ENCODE data around the gene ATRNL1.
A peak's percentile ranks its signal among the peaks of the same experiment; 100 is the strongest.
"Not testable (repeated sequence)": the region's sequence is repeated elsewhere in the genome, so short reads cannot be mapped to it uniquely, and the experiment has no call there.

Gene ATRNL1

DNA sequence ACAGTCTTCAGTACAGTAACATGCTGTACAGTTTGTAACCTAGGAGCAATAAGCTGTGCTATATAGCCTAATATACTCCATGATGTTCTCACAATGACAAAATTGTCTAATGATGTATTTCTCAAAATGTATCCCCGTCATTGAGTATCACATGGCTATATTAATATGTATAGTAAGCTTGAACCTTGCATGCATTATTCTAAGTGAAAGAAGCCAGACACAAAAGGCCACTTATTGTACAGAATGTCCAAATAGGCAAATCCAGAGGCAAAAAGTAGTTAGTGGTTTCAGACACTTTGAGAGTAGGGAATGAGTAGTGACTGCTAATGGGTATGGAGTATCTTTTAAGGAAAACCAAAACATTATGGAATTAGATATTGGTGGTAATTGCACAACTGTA is 545.1 kb downstream of the ATRNL1 start:
- DNase-seq = no peak

GRCh38 chr10:115649217-115649616 is 556.1 kb downstream of the ATRNL1 start:
- peak in 1 of 2 experiments; percentile 22 for DNase-seq

GRCh38 chr10:115653473-115653872 is 560.3 kb downstream of the ATRNL1 start:
- no peak for DNase-seq

DNA sequence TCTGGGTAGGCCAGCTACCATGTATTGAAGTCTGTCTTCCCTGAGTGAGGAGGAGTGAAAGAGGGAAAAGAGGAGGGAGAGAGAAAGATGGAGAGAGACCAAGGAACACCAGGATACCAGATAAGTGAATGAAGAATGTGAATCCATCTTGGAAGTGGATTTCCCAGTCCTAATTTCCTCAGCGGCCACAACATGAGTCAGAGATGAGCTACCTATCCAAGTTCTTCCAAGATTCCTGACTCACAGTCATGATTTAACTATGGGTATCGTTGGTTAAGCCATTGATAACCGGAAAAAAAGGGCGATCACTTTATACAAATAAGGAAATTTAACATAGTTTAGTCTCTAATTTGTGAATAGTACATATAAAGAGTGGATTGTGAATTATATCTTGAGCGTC is 561.8 kb downstream of the ATRNL1 start:
- DNase-seq = no peak

DNA sequence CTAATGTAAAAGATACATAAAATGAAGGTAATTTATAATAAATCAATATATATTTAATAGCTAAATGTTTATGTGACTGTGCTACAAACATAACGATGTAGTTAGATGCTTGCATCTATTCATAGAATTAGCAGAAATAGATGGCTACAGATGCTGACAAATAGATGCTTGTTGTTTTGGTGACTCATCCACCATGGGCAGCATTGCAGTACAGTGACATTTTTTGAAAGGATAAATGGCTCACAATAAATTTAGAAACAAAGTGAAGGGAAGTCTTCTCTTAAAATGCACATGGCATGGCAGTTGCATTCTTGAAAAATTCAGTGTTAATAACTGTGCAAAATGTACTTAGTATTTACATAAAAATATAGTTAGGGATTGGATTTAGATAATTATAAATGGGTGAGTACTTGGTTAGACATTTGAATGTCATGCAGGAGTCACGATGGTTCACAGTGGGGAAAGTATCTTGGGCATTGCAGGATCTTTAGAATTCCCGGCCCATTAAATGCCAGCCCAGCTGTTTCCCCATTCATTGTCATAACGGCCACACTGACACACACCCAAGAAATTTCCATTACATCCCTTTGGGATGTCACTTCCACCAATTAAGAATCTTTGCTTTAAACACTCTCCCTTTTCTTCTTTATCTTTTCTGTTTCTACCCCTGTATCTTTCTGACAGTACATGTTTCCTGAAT is 564.1 kb downstream of the ATRNL1 start:
- no peak for DNase-seq

DNA sequence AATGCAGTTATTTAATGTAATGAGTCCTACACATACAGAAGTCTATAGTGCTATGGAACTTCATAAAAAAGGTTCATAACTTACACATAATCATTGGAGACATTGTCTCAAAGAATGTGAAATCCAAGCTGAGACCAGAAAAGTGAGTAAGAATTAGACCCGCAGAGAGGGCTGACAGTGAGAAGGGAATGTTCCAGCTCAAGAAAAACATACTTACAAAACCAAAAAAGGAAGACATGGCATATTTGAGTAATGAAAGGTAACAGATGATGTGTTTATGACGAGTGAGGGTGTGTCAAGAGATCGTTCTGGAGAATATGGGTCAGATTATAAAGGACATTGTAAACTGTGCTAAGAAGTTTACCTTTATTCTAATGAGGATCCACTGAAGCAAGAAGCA is 566.5 kb downstream of the ATRNL1 start:
- no peak for DNase-seq

DNA sequence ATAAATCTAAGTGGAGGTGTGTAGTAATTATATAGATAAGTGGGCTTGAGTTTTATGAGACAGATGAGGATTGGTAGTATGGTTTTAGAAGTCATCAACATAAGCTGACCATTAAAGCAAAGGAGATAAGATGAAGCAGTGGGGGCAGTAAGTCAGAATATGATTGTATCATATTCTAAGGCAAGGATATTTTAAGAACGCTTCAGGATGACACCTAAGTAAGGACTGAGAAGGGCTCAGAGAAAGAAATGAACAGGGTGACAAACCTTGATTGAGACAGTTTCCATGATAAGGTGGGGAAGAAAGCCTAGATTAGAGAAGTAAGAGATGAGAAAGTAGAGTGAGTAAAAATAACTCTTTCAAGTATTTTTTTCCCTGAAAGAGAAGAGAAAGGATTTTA is 567.2 kb downstream of the ATRNL1 start:
- no peak for DNase-seq

DNA sequence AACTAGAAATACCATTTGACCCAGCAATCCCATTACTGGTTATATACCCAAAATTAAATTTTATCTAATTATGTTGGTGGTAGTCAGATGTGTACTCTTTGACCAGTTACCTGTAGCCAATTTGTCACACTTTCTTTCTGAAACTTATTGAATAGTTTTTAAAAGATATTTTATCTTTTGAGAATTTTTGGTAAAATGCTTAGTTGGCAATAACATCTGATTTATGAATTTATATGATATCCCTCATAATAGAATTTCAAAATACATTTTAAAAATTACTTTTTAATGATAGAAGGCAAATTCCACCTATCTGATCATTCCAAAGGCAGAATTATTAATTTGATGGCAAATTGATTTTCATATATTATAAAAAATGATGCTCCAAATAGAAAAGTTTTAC is 569.3 kb downstream of the ATRNL1 start:
- DNase-seq = no peak

DNA sequence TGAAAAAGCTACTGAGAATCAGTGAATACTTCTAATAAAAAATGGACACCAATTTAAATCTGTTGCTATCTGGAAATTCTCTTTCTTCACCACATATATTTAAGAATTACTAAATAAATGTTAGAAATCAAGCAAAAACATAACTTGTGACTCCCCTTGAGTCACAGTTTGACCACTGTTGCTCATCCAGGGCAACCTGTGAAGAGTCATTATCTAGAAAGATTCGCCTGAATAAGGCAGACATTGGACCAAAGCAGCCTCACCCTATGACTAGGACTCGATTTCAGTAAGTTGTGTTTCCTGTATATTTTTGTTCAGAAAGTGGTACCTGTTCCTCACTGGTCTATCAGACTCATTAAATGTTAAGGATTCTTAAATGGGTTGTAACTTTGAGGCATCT is 572.4 kb downstream of the ATRNL1 start:
- DNase-seq = no peak

DNA sequence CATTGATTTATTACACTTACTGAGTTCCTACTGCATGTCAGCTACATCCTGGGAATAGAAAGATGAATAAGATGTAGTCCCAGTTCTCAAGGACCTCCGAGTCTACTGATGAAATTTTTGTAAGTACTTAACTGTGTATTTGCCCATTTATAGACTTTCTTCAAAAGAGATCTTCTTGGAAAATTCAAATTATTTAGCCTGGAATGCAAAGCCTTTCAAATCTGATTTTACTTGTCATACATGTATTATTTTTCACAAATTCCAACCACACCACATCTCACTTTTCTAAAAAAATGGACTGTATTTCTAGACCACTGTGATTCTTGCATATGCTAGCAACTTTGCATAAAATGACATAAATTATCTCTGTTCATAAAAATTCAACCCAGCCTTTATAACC is 581.3 kb downstream of the ATRNL1 start:
- DNase-seq = no peak

- peak; percentile 2 to 23 for DNase-seq
These were observed 603.6 kb downstream of the ATRNL1 start for GRCh38 chr10:115696747-115697146.

DNA sequence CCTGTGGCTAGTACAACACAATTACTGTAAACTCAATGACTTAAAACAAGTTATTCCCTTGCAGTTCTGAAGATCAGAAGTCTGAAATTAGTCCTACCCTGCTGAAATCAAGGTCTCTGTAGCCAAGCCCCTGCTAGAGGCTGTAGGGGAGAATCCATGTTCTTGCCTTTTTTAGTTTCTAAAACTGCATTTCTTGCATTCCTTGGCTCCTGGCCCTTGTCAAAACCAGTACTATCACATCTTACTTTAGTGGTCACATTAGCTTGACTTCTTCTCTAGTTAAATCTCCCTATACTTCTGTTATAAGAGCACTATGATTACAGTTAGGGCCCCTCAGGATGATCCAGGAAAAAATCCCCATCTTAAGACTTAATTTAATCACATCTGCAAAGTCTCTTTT is 612.9 kb downstream of the ATRNL1 start:
- no peak for DNase-seq

DNA sequence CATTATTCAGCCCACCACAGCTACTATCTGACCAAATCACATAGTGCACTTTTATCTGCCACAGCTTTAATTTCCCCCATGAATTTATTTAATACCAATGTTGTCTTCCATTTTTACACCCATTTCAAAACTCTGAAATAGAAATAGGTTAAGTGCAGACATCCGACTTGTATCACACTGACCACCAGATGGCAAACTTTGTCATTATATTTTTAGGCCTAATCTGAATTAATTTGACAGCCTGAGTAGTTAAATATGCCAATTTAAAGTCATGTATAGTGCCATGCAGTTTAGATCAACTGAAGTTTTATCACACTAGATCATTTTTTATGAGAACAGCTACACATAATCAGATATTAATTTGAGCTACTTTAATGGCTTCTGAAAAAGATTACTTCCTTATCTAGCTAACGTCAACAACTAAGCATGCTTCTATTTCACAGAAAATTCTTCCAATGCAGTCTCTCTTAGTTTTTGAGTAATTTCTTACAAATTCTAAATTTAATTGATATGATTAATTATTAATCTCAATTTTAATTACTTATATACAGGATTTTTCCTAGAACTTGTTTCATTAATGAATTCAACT is 613.4 kb downstream of the ATRNL1 start:
- peak; percentile 3 to 10 for DNase-seq

DNA sequence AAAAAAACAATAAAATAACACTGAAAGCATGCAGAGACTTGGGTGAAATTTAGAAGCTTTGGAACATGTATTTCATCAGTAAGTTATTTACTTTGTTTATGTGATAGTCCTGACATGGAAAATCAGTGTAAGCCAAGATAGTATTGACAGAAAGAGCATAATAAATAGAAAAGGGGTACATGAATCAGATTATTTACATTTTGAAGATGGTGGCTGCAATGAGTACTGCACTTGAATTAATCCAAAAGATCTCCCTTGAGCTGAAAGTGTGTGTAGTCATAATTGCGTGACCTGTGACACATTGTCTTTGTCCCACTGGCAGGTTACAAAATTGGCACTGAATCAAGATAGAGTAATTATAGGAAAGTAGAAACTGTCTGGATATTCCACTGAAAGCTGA is 617.0 kb downstream of the ATRNL1 start:
- DNase-seq = no peak

GRCh38 chr10:115711306-115711705 is 618.1 kb downstream of the ATRNL1 start:
- no peak for DNase-seq

DNA sequence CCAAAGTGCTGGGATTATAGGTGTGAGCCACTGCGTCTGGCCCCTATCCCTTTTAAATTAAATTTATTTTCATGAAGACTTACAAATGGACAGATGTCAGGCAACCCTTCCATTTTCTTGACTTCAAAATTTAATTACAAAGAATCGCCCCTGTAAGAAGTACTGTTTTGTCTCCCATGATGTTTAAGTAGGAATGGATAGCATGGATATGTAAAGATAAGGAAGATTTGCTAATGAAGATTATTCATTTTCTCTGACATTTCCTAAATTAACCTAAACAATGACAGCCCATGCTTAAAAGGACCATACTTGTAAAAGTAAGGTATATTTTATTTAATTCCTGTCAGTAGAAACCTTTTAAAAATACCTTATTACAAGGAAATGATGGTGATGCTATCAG is 627.0 kb downstream of the ATRNL1 start:
- no peak for DNase-seq

DNA sequence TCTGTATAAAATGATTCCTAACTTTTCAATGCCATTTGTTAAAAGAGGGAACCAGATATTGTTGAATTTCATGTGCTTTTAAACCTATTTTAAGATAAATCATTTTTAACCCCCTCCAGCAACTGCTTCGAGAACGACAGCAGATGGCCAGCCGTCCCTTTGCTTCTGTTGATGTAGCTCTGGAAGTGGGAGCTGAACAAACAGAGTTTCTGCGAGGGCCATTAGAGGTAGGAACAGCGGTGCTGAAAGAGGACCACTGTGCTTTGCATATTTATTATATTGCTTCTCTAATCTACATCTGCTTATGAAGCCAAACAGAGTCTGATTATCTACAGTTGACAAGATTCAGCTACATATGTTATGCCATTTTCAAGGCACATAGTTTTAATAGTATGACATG is 634.0 kb downstream of the ATRNL1 start:
- DNase-seq = peak; percentile 8 to 49

DNA sequence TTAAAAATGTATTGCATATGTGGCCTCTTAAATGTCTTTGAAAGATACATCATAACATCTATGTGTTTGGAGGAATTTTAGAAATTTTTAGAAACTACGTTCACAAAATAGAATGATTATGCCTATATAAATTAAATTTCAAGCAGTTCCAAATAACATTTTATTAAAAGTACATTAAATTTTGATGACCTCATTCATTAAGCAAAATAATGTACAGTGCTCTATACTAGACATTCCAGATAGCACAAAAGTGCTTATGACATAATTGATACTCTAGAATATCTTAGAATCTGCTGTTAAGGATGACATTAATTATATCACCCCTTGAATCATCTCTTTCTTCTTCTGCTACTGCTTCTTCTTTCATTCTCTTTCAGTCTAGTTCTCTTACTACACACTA is 650.9 kb downstream of the ATRNL1 start:
- no peak for DNase-seq

- DNase-seq = no peak
These were observed 652.8 kb downstream of the ATRNL1 start for GRCh38 chr10:115745943-115746342.

DNA sequence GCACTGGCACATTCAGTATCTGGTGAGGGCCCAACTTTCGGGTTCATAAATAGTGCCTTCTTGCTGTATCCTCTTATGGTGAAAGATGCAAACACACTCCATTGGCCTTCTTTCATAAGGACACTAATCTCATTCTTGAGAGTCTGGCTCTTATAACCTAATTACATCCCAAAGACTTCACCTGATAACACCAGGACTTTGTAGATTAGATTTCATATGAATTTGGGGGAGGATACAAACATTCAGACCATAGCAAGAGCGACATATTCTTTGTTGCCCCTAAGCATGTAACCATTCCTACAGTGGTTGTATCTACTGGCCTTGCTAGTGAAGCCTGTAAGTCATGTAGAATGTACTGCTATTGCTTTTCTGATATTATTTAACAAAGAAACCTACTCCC is 654.6 kb downstream of the ATRNL1 start:
- no peak for DNase-seq

DNA sequence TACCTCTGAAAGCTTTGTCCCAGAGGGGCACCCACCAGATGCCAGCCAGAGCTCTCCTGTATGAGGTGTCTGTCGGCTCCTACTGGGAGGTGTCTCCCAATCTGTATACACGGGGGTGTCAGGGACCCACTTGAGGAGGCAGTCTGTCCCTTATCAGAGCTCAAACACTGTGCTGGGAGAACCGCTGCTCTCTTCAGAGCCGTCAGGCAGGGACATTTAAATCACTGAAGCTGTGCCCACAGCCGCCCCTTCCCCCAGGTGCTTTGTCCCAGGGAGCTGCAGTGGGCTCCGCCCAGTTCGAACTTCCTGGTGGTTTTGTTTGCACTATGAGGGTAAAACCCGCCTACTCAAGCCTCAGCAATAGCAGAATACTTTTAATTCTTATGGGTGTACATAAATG is 665.3 kb downstream of the ATRNL1 start:
- not testable (repeated sequence) for DNase-seq

DNA sequence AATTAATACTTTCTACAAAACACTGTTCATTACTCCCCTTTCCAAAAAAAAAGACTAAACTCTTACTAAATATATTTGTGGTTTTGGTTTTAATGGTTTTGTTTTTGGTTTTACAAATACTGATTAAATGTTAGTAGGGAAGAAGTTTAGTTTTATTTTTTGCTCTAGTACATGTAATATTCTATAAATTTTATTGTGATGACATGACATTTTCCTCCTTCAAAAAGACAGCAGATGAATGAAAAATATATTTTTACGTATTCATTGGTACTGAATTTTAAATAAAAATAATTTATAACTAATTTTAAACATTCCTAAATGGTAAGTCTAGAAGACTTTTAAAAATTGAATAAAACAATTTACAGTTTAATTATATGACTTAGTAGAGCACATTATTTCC is 667.0 kb downstream of the ATRNL1 start:
- no peak for DNase-seq

- DNase-seq = no peak
These were observed 668.0 kb downstream of the ATRNL1 start for GRCh38 chr10:115761166-115761565.

- DNase-seq = no peak
These were observed 668.9 kb downstream of the ATRNL1 start for GRCh38 chr10:115762029-115762428.

GRCh38 chr10:115771755-115772154 is 678.6 kb downstream of the ATRNL1 start:
- peak in 1 of 2 experiments; percentile 0 for DNase-seq

Data from NCI-H524 (cell line).